Measurements from ENCODE around the gene OR14A2. TPM values are rescaled to one million over a fixed set of nuclear protein-coding genes. Genes with fewer than 3 reads are reported as not detected.

OR14A2 gene
- total and polyA plus RNA-seq, 2 donors (not counting 3 experiments of a cell fraction or from before 2014, with no cell fraction given): not detected

DNA sequence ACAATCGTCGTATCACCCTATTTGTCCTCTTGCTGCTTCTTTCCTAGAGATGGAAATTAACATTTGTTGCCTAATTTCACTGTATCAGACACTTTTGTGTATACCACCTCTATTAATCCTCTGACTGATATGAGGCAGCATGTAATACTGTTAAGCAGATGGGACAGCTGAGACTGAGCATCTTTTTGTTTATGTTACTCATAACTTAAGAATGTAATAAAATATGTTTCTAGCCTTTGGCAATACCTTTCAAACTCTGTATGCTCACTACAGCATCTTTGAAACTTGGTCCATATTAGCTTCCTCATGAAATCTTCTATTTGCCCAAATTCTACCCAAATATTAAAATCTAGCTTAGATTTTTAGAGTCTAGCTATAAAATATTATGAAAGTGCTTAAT lies 7.2 kb downstream of the OR14A2 start:
- Histone ChIP-seq H3K36me3 (ENCODE audit: control insufficient read depth in 2 of 2, extremely low read depth in 1 of 2, insufficient read depth in 2 of 2, low read length in 2 of 2) (no peaks in the 10 kb centered on the region), H3K4me2 (ENCODE audit: insufficient read depth, low read length) (no peak overlapping the region), H3K79me2 (ENCODE audit: control insufficient read depth, insufficient read depth, low read length) (no peaks in the 10 kb centered on the region), H4K20me1 (replicated peaks; ENCODE audit: control insufficient read depth, extremely low read depth, insufficient read depth, low read length) (no peaks in the 10 kb centered on the region), H3K9ac (replicated peaks; ENCODE audit: extremely low read depth, insufficient read depth, low read length) (no peak overlapping the region), H3K27me3 (ENCODE audit: control insufficient read depth in 2 of 2, insufficient read depth in 2 of 2, low read length in 2 of 2) (no peaks in the 10 kb centered on the region), H3K4me1 (ENCODE audit: control insufficient read depth, extremely low read depth, insufficient read depth, low read length) (no peaks in the 10 kb centered on the region), H3K27ac (ENCODE audit: insufficient read depth, low read depth, low read length) (no peak overlapping the region), H3K9me3 (replicated peaks; ENCODE audit: control insufficient read depth, insufficient read depth, low read length) (peaks cover 5% of the 10 kb centered on the region), H2AFZ (ENCODE audit: low read depth, low read length) (no peak overlapping the region), H3K4me3 (replicated peaks in 1 of 3; ENCODE audit: insufficient read depth in 1 of 3, low read depth in 1 of 3, low read length in 3 of 3) (no peak overlapping the region), H3K9me1 (replicated peaks; ENCODE audit: control insufficient read depth, extremely low read depth, insufficient read depth, low read length) (no peaks in the 10 kb centered on the region)
- FAIRE-seq (no peak), DNase-seq (ENCODE audit: low read depth, low spot score) (no peak)
- intact Hi-C loops (cut with micrococcal nuclease) (no loop called here), dilution Hi-C loops (cut with MboI; ENCODE audit: extremely low pct_ligation_motif_present, low sequenced_read_pairs) (no loop called here)
- TF ChIP-seq MYC (IDR thresholded peaks at IDR 0.05; ENCODE audit: low read depth, low read length): no peak
- no TSS peak for BruUV-seq (replicated peaks)
- CTCF ChIA-PET: no interaction called here
- POLR2A ChIA-PET: no interaction called here

DNA sequence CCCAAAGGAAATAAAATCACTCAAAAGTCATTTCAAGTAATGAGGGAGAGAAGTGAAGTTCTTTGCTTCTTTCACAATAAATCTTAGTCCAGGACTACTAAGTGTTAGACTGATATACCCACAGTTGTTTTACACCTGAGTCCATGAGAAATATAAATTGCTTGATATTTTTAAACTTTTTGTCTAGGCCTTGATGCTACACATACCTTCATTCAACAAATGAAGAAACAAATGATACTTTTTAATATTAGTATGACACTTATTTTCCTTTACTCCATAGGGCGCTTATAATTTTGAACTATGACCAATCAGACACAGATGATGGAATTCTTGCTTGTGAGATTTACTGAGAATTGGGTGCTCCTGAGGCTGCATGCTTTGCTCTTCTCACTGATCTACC lies 9.6 kb downstream of the OR14A2 start, which contains the start of gene OR14K1:
Gene OR14K1, plus strand, starts transcription at position 301 of the 400 bp plus-strand sequence. Its CDS starts 0 bp downstream, at position 301.
- no peaks in the 10 kb centered on the region for H3K36me3 ChIP-seq (ENCODE audit: control insufficient read depth in 2 of 2, extremely low read depth in 1 of 2, insufficient read depth in 2 of 2, low read length in 2 of 2)
- H3K4me2 ChIP-seq (ENCODE audit: insufficient read depth, low read length): no peak within 1 kb of the TSS
- no peak within 1 kb of the TSS for H3K4me3 ChIP-seq (replicated peaks in 1 of 3; ENCODE audit: insufficient read depth in 1 of 3, low read depth in 1 of 3, low read length in 3 of 3)
- ChIA-PET POLR2A (no interaction called here), CTCF (no interaction called here)
- FAIRE-seq (no peak), DNase-seq (ENCODE audit: low read depth, low spot score) (no peak)
- H4K20me1 ChIP-seq (replicated peaks; ENCODE audit: control insufficient read depth, extremely low read depth, insufficient read depth, low read length): no peaks in the 10 kb centered on the region
- H3K27ac ChIP-seq (ENCODE audit: insufficient read depth, low read depth, low read length): no peak within 1 kb of the TSS
- H2AFZ ChIP-seq (ENCODE audit: low read depth, low read length): no peak within 1 kb of the TSS
- BruUV-seq (replicated peaks): no TSS peak
- H3K79me2 ChIP-seq (ENCODE audit: control insufficient read depth, insufficient read depth, low read length): no peaks in the 10 kb centered on the region
- H3K4me1 ChIP-seq (ENCODE audit: control insufficient read depth, extremely low read depth, insufficient read depth, low read length): no peaks in the 10 kb centered on the region
- dilution Hi-C loops (cut with MboI; ENCODE audit: extremely low pct_ligation_motif_present, low sequenced_read_pairs) (no loop called here), intact Hi-C loops (cut with micrococcal nuclease) (no loop called here)
- peaks cover 8% of the 10 kb centered on the region for H3K9me3 ChIP-seq (replicated peaks; ENCODE audit: control insufficient read depth, insufficient read depth, low read length)
- no peaks in the 10 kb centered on the region for H3K9me1 ChIP-seq (replicated peaks; ENCODE audit: control insufficient read depth, extremely low read depth, insufficient read depth, low read length)
- no peaks in the 10 kb centered on the region for H3K27me3 ChIP-seq (ENCODE audit: control insufficient read depth in 2 of 2, insufficient read depth in 2 of 2, low read length in 2 of 2)
- no peak within 1 kb of the TSS for H3K9ac ChIP-seq (replicated peaks; ENCODE audit: extremely low read depth, insufficient read depth, low read length)
- no peak for TF ChIP-seq MYC (IDR thresholded peaks at IDR 0.05; ENCODE audit: low read depth, low read length)
- no peak for TF ChIP-seq POLR2AphosphoS5 (IDR thresholded peaks at IDR 0.05; ENCODE audit: insufficient read depth, low read depth, low read length)
- no peak for TF ChIP-seq FOS (IDR thresholded peaks at IDR 0.05; ENCODE audit: borderline replicate concordance, insufficient read depth, low read length)
- no peak for TF ChIP-seq POLR2A (IDR thresholded peaks at IDR 0.05; ENCODE audit: low read depth, low read length)
- TF ChIP-seq, protein P1, sequence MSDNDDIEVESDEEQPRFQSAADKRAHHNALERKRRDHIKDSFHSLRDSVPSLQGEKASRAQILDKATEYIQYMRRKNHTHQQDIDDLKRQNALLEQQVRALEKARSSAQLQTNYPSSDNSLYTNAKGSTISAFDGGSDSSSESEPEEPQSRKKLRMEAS (IDR thresholded peaks at IDR 0.05; ENCODE audit: insufficient read depth, insufficient read length): no peak
- TF ChIP-seq, protein P2, sequence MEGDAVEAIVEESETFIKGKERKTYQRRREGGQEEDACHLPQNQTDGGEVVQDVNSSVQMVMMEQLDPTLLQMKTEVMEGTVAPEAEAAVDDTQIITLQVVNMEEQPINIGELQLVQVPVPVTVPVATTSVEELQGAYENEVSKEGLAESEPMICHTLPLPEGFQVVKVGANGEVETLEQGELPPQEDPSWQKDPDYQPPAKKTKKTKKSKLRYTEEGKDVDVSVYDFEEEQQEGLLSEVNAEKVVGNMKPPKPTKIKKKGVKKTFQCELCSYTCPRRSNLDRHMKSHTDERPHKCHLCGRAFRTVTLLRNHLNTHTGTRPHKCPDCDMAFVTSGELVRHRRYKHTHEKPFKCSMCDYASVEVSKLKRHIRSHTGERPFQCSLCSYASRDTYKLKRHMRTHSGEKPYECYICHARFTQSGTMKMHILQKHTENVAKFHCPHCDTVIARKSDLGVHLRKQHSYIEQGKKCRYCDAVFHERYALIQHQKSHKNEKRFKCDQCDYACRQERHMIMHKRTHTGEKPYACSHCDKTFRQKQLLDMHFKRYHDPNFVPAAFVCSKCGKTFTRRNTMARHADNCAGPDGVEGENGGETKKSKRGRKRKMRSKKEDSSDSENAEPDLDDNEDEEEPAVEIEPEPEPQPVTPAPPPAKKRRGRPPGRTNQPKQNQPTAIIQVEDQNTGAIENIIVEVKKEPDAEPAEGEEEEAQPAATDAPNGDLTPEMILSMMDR (IDR thresholded peaks at IDR 0.05; ENCODE audit: extremely low read depth in 1 of 2, insufficient read depth in 1 of 2, low read depth in 1 of 2, low read length in 2 of 2): no peak
- TF ChIP-seq JUN (IDR thresholded peaks at IDR 0.05; ENCODE audit: borderline replicate concordance, insufficient read depth, insufficient read length, low read depth): no peak
- no peak for TF ChIP-seq EZH2 (IDR thresholded peaks at IDR 0.05; ENCODE audit: borderline replicate concordance, low read depth, low read length, severe bottlenecking)
- no peak for TF ChIP-seq GATA2 (IDR thresholded peaks at IDR 0.05; ENCODE audit: insufficient read depth, insufficient read length, low read depth, low read length)

Data from endothelial cell of umbilical vein (primary cell).